PC-9 (cell line): ENCODE measurements around the gene SHOC2.

Source experiments
- EZH2 ChIP-seq: fragments of 200-600 bp; sonication (generic); IDR thresholded peaks from 2 replicates; pipeline ENCODE4 v1.8.0; 2017; ENCODE audit warnings: antibody characterized with exemption, low read depth
- TF ChIP-seq, protein P1 (sequence below): fragments of 200-600 bp; sonication (generic); conservative IDR thresholded peaks from 2 replicates; pipeline ENCODE4 v1.6.1; 2017; ENCODE audit warnings: mixed run types, antibody characterized with exemption, mild to moderate bottlenecking, moderate library complexity

- TF ChIP-seq, protein P1, sequence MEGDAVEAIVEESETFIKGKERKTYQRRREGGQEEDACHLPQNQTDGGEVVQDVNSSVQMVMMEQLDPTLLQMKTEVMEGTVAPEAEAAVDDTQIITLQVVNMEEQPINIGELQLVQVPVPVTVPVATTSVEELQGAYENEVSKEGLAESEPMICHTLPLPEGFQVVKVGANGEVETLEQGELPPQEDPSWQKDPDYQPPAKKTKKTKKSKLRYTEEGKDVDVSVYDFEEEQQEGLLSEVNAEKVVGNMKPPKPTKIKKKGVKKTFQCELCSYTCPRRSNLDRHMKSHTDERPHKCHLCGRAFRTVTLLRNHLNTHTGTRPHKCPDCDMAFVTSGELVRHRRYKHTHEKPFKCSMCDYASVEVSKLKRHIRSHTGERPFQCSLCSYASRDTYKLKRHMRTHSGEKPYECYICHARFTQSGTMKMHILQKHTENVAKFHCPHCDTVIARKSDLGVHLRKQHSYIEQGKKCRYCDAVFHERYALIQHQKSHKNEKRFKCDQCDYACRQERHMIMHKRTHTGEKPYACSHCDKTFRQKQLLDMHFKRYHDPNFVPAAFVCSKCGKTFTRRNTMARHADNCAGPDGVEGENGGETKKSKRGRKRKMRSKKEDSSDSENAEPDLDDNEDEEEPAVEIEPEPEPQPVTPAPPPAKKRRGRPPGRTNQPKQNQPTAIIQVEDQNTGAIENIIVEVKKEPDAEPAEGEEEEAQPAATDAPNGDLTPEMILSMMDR: no peak
- TF ChIP-seq EZH2: no peak
Measured at GRCh38 chr10:110915035-110915434, 4.4 kb upstream of the SHOC2 start.
